Measurements from ENCODE around the gene ERVK3-1.
"Not testable (repeated sequence)": the region's sequence is repeated elsewhere in the genome, so short reads cannot be mapped to it uniquely, and the experiment has no call there.

The ERVK3-1 gene

GRCh38 chr19:58346961-58347929 is 42.1 kb downstream of the ERVK3-1 start:
- peak; percentile 59 for DNase-seq (ENCODE audit: low read depth)

- DNase-seq (ENCODE audit: low read depth), result not testable (repeated sequence)
These were observed 42.9 kb downstream of the ERVK3-1 start for GRCh38 chr19:58348080-58348479.

- no peak for DNase-seq (ENCODE audit: low read depth)
These were observed 44.4 kb downstream of the ERVK3-1 start for GRCh38 chr19:58349590-58349989.

GRCh38 chr19:58350001-58350861 is 45.1 kb downstream of the ERVK3-1 start:
- no peak for DNase-seq (ENCODE audit: low read depth)

GRCh38 chr19:58350871-58351557 is 45.8 kb downstream of the ERVK3-1 start:
- DNase-seq (ENCODE audit: low read depth), result no peak

GRCh38 chr19:58351558-58351878 is 46.3 kb downstream of the ERVK3-1 start:
- DNase-seq (ENCODE audit: low read depth), result no peak

GRCh38 chr19:58351990-58352755 is 47.0 kb downstream of the ERVK3-1 start:
- DNase-seq (ENCODE audit: low read depth), result no peak

- no peak for DNase-seq (ENCODE audit: low read depth)
These were observed 47.8 kb downstream of the ERVK3-1 start, which contains the start of gene A1BG for GRCh38 chr19:58352760-58353671. Gene A1BG (minus strand): TSS chr19:58353492. CDS start chr19:58353437, 55 bp downstream.

GRCh38 chr19:58353717-58354477 is 48.7 kb downstream of the ERVK3-1 start:
- DNase-seq (ENCODE audit: low read depth), result no peak

GRCh38 chr19:58354478-58355030 is 49.4 kb downstream of the ERVK3-1 start:
- DNase-seq (ENCODE audit: low read depth), result no peak

- no peak for DNase-seq (ENCODE audit: low read depth)
These were observed 50.1 kb downstream of the ERVK3-1 start for GRCh38 chr19:58355215-58355796.

- no peak for DNase-seq (ENCODE audit: low read depth)
These were observed 51.0 kb downstream of the ERVK3-1 start for GRCh38 chr19:58355908-58356765.

GRCh38 chr19:58356766-58357480 is 51.7 kb downstream of the ERVK3-1 start:
- DNase-seq (ENCODE audit: low read depth), result no peak

- DNase-seq (ENCODE audit: low read depth), result no peak
These were observed 52.4 kb downstream of the ERVK3-1 start for GRCh38 chr19:58357481-58358145.

- DNase-seq (ENCODE audit: low read depth), result peak; percentile 28
These were observed 56.7 kb downstream of the ERVK3-1 start for GRCh38 chr19:58361900-58362271.

GRCh38 chr19:58362272-58362994 is 57.3 kb downstream of the ERVK3-1 start, which contains the start of gene ZNF497:
Gene ZNF497 (minus strand): TSS chr19:58362751. CDS start chr19:58357635, 5,116 bp downstream.
- peak; percentile 96 for DNase-seq (ENCODE audit: low read depth)

All from activated T-helper 9 cell treated with anti-CD3 and anti-CD28 coated beads, Interleukin-2, amount 50 U/mL, for 16 hours (primary cell).